Astrocyte of the spinal cord (primary cell): ENCODE data around the gene HOXC11.

ENCODE experiments used
- DNase-seq: peaks from one replicate; pipeline ENCODE4 v3.0.0; 2011; ENCODE audit warnings: low read depth, low spot score
- H3K4me3 ChIP-seq: 2 replicates; pipeline ENCODE4 v1.5.1; 2011; ENCODE audit warnings: low read depth, mild to moderate bottlenecking, low read length, moderate library complexity
- CTCF ChIP-seq: IDR thresholded peaks from 2 replicates; pipeline ENCODE4 v1.5.1; 2012; ENCODE audit warnings: low read depth, mild to moderate bottlenecking, low read length, inconsistent platforms
- in situ Hi-C: cut with HindIII; loops from 2 replicates; pipeline ENCODE4 v1.10.0; 2017; ENCODE audit warnings: low sequenced_read_pairs

The HOXC11 gene

GRCh38 chr12:53996240-53997203 is 23.6 kb downstream of the HOXC11 start:
- no peak for DNase-seq
- H3K4me3 ChIP-seq: peak overlapping the region; percentile 29
- no peak for TF ChIP-seq CTCF
- in situ Hi-C loops: no loop called here

- no peak overlapping the region for H3K4me3 ChIP-seq
- in situ Hi-C loops: no loop called here
Measured at GRCh38 chr12:53997204-53998109, 24.5 kb downstream of the HOXC11 start.

GRCh38 chr12:53998110-53998899 is 25.4 kb downstream of the HOXC11 start:
- no peak overlapping the region for H3K4me3 ChIP-seq
- TF ChIP-seq CTCF: no peak
- no peak for DNase-seq
- in situ Hi-C loops: no loop called here

More at GRCh38 chr12:53997204-53998109, 24.5 kb downstream of the HOXC11 start:
- no peak for DNase-seq
- no peak for TF ChIP-seq CTCF

GRCh38 chr12:53998900-53999236 is 25.9 kb downstream of the HOXC11 start:
- in situ Hi-C loops: no loop called here
- no peak for TF ChIP-seq CTCF
- no peak overlapping the region for H3K4me3 ChIP-seq
- no peak for DNase-seq

GRCh38 chr12:53999559-54000115 is 26.7 kb downstream of the HOXC11 start:
- in situ Hi-C loops: loop anchor here (25.0 kb wide), 1 partner anchor 188 kb away; the partner anchor contains the start of gene SMUG1
- peak overlapping the region; percentile 55 for H3K4me3 ChIP-seq
- peak; percentile 78 for DNase-seq
- TF ChIP-seq CTCF: no peak
